Melanocyte of skin (primary cell): Measurements from ENCODE around the gene CNTNAP3. TPM values are rescaled to one million over a fixed set of nuclear protein-coding genes. Genes with fewer than 3 reads are reported as not detected.

ENCODE experiments used
- small RNA-seq, 2 donors: library from RNA; depleted of rRNA; stranded (forward); fragments of <200 nt; gene quantifications; one replicate each; pipeline ENCODE3, GENCODE V24; 2012
- total RNA-seq, 2 donors: library from RNA; depleted of rRNA; stranded (reverse); fragments of >200 nt; gene quantifications; 2 replicates each; pipeline ENCODE4 v1.2.3, GENCODE V29; 2012

The CNTNAP3 gene
- under 1 TPM in 1 of 2 donors, not detected in 1; 0.34 TPM for total RNA-seq

DNA sequence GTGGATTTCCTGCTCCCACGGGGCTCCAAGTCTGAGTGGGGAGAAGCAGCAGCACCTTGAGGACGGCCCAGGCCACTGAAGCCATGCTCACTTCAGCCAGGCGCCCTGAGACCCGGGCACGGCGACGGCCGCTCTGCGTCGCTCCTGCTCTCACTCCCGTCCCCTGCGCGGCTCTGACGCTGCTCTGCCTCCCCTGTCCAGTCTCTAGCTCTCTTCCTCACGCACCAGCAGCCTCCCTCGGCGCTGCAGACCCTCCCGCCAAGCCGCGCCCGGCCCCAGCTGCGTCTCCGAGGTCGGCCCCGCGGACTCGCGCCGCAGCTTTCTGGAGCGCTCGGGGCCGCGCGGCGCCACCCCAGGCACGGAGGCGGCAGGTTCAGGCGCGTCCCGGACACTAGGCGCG lies at the start of gene CNTNAP3:
Gene CNTNAP3 (minus strand): TSS at position 188 of the 400 bp plus-strand sequence. CDS start 103 bp downstream, at position 85.

Small RNAs within 50 kb of the gene (small RNA-seq; reads per million reads assigned to genes)
- 0 reads per million in 2 donors for gene RN7SL640P

Other genes starting within 250 kb of the CNTNAP3 start
- not detected for gene SPATA31A1, start 67.5 kb upstream of the CNTNAP3 start, total RNA-seq